RWPE1 (cell line): Measurements from ENCODE around the gene MED26.
"Not testable (repeated sequence)": the region's sequence is repeated elsewhere in the genome, so short reads cannot be mapped to it uniquely, and the experiment has no call there.

Experiments
- CTCF ChIA-PET: fragments of 350-600 bp; sonication (Branson Sonifier 250); formaldehyde crosslinking; extraction: SDS; loops from one replicate; lab custom pipeline; 2021; lab: Yijun Ruan, JAX
- POLR2A ChIA-PET: fragments of 400-600 bp; formaldehyde crosslinking; extraction: SDS; loops from one replicate; lab custom pipeline; 2020; ENCODE audit warnings: antibody characterized with exemption; ENCODE audit not compliant: low non-redundant PET; lab: Yijun Ruan, JAX
- DNase-seq: peaks from one replicate; pipeline ENCODE4 v3.0.0; 2012; ENCODE audit warnings: low spot score
- H3K27ac ChIP-seq: fragments of 450-650 bp; 2 replicates; pipeline ENCODE4 v1.5.1; 2017
- CTCF ChIP-seq: fragments of 450-650 bp; conservative IDR thresholded peaks from 2 replicates; pipeline ENCODE4 v1.5.1; 2017; ENCODE audit warnings: low read depth, mild to moderate bottlenecking

The MED26 gene

GRCh38 chr19:16670291-16670690 lies 42.3 kb upstream of the MED26 start:
- ChIA-PET CTCF (no interaction called here), POLR2A (no interaction called here)
- H3K27ac ChIP-seq = no peak overlapping the region
- no peak for DNase-seq
- TF ChIP-seq CTCF = no peak

DNA sequence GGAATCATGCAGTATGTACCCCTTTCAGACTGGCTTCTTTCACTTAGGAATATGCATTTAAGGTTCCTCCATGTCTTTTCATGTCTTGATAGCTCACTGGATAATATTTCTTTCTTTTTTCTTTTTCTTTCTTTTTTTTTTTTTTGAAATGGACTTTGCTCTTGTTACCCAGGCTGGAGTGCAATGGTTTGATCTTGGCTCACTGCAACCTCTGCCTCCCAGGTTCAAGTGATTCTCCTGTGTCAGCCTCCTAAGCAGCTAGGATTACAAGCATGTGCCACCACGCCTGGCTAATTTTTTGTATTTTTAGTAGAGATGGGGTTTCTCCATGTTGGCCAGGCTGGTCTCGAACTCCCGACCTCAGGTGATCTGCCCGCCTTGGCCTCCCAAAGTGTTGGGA lies 40.7 kb upstream of the MED26 start:
- H3K27ac ChIP-seq, CTCF ChIA-PET, DNase-seq, POLR2A ChIA-PET: not testable (repeated sequence)

DNA sequence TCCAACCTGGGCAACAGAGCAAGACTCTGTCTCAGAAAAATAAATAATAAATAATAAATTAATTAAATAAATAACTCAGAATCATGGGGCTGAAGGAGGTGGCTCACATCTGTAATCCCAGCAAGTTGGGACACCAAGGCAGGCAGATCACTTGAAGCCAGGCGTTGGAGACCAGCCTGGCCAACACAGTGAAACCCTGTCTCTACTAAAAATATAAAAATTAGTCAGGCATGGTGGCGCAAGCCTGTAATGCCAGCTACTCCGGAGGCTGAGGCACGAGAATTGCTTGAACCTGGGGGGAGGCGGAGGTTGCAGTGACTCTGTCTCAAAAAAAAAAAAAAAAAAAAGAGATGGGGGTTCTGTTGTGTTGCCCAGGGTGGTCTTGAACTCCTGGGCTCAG lies 40.2 kb upstream of the MED26 start:
- no peak for DNase-seq

GRCh38 chr19:16661480-16662034 lies 33.6 kb upstream of the MED26 start:
- H3K27ac ChIP-seq = peak overlapping the region; percentile 93
- ChIA-PET CTCF (interaction anchor here (1.7 kb wide), 1 partner anchor 53 kb away, joined by 7 read pairs; no protein-coding TSS in a partner anchor), POLR2A (interaction anchor here (0.6 kb wide), 1 partner anchor 12 kb away, joined by 8 read pairs; no protein-coding TSS in a partner anchor)
- TF ChIP-seq CTCF = no peak
- DNase-seq = no peak

More for the DNA sequence above, 40.2 kb upstream of the MED26 start:
- no peak overlapping the region for H3K27ac ChIP-seq
- TF ChIP-seq CTCF = no peak
- CTCF ChIA-PET = interaction anchor here (0.6 kb wide), 1 partner anchor 384 kb away, joined by 4 read pairs; no protein-coding TSS in a partner anchor
- POLR2A ChIA-PET = no interaction called here

- ChIA-PET CTCF (interaction anchor here (0.6 to 1.7 kb wide), 2 partner anchors 54 to 643 kb away, joined by 3 to 7 read pairs; partner anchors contain the start of gene ABHD8), POLR2A (interaction anchor here (0.9 to 1.4 kb wide), 3 partner anchors 12 to 73 kb away, joined by 3 to 6 read pairs (median 6); no protein-coding TSS in a partner anchor)
- H3K27ac ChIP-seq = peak within 1 kb of the TSS; percentile 93
- DNase-seq = peak; percentile 55
- no peak for TF ChIP-seq CTCF
Measured at GRCh38 chr19:16660763-16661479, 32.9 kb upstream of the MED26 start, which contains the start of gene TMEM38A. Gene TMEM38A, plus strand, starts transcription at chr19:16661139. Its CDS starts 79 bp downstream, at chr19:16661218.

- peak within 1 kb of the TSS; percentile 93 for H3K27ac ChIP-seq
- POLR2A ChIA-PET = interaction anchor here (0.9 to 1.4 kb wide), 3 partner anchors 13 to 74 kb away, joined by 3 to 6 read pairs (median 6); no protein-coding TSS in a partner anchor
- CTCF ChIA-PET = interaction anchor here (0.5 to 1.7 kb wide), 4 partner anchors 17 to 1154 kb away, joined by 3 to 7 read pairs (median 3); partner anchors contain the start of gene USE1
- TF ChIP-seq CTCF = no peak; the same call in 1 of the 2 replicates
- DNase-seq = peak; percentile 100
Measured at GRCh38 chr19:16659832-16660708, 32.1 kb upstream of the MED26 start, which contains the start of gene SMIM7. Gene SMIM7, minus strand, starts transcription at chr19:16660144. Its CDS starts 34 bp downstream, at chr19:16660110.
